ENCODE measurements around the gene RNU1-2. TPM values are rescaled to one million over a fixed set of nuclear protein-coding genes. Genes with fewer than 3 reads are reported as not detected.
"Not testable (repeated sequence)": the region's sequence is repeated elsewhere in the genome, so short reads cannot be mapped to it uniquely, and the experiment has no call there.

Gene RNU1-2
- total RNA-seq, 2 donors from 2014 or later, result under 0.01 TPM

DNA sequence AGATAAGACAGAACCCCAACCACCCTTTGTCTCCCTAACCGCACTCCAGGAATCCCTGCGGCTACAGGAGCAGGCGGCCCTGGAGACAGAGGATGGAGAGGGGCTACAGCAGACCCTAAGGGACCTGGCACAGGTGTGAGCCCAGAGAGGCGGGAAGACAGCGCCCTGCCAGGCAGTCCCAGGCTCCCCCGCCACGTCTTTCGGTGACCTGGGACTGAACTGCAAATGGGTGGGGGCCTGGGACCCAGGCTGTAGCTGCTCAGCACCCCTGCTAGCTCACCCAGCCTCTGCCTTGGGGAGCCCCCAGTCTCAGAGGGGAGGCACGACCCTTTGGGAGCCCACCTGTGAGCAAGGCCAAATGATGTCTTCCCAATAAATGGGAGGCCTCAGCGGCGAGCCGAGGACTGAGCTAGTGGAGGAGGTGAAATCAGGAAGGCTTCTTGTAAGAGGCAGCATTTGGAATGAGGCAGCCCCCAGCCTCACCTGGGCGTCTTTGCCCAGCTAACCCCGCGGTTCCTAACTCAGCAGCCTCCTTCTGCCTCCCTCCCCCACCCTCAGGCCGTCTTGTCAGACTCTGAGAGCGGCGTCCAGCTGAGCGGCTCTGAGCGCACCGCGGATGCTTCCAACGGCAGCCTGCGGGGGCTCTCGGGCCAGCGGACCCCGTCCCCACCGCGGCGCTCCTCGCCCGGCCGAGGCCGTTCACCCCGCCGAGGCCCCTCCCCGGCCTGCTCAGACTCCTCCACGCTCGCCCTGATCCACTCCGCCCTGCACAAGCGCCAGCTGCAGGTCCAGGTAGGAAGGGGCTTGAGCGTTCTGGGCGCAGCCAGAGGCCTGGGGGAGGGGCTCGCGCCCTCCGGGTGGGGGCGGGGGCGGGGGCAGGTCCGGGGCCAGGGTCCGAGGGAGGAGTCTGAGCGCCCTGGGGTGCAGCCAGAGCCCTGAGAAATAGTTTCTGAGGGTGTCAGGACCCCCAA, 42.9 kb downstream of the RNU1-2 start:
- Histone ChIP-seq H3K36me3 (peaks cover 12% of the 10 kb centered on the region), H3K9me3 (no peaks in the 10 kb centered on the region), H3K4me1 (ENCODE audit: control insufficient read depth in 1 of 2, low read depth in 2 of 2) (no peaks in the 10 kb centered on the region), H3K4me3 (no peak overlapping the region), H3K27ac (no peak overlapping the region), H3K27me3 (replicated peaks; ENCODE audit: insufficient read depth) (no peaks in the 10 kb centered on the region)
- no peak for ATAC-seq (ENCODE audit: insufficient number of reproducible peaks, low FRiP score, low read depth)
- DNase-seq (ENCODE audit: low spot score), result no peak
- TF ChIP-seq, protein P1, sequence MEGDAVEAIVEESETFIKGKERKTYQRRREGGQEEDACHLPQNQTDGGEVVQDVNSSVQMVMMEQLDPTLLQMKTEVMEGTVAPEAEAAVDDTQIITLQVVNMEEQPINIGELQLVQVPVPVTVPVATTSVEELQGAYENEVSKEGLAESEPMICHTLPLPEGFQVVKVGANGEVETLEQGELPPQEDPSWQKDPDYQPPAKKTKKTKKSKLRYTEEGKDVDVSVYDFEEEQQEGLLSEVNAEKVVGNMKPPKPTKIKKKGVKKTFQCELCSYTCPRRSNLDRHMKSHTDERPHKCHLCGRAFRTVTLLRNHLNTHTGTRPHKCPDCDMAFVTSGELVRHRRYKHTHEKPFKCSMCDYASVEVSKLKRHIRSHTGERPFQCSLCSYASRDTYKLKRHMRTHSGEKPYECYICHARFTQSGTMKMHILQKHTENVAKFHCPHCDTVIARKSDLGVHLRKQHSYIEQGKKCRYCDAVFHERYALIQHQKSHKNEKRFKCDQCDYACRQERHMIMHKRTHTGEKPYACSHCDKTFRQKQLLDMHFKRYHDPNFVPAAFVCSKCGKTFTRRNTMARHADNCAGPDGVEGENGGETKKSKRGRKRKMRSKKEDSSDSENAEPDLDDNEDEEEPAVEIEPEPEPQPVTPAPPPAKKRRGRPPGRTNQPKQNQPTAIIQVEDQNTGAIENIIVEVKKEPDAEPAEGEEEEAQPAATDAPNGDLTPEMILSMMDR (IDR thresholded peaks at IDR 0.05), result no peak

DNA sequence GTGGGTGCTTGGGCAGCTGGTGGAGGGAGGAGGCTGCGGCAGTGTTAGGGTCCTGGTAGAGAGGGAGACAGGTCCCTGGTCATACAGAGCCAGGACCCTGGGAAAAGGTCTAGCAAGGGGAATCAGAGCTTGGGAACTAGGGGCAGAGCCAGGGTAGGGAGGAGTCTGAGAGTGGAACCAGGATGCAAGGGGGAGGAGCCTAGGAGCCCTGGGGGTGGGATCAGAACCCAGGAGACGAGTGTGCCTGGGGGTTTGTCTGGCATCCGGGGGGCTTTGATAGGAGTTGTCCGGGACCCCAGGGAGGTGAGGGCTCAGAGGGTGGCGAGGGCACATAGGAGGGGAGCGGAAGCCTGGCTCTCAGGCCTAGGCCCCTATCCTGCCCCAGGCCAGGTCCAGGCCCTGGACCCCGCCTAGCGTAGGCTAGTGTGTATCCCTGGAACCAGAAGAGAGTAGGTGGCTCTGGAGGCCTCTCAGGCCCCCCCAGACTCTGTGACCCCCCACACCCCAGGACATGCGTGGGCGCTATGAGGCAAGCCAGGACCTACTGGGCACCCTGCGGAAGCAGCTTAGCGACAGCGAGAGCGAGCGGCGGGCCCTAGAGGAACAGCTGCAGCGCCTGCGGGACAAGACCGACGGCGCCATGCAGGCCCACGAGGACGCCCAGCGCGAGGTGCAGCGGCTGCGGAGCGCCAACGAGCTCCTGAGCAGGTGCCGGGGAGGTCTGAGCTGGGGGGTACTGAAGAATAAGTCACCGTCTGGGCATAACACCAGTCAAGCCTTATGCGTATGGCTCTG, 43.8 kb downstream of the RNU1-2 start:
- H3K9me3 ChIP-seq; H3K4me1 ChIP-seq (ENCODE audit: control insufficient read depth in 1 of 2, low read depth in 2 of 2); H3K27ac ChIP-seq; H3K27me3 ChIP-seq (replicated peaks; ENCODE audit: insufficient read depth); ATAC-seq (ENCODE audit: insufficient number of reproducible peaks, low FRiP score, low read depth); H3K4me3 ChIP-seq; DNase-seq (ENCODE audit: low spot score): not testable (repeated sequence)
- peaks cover 12% of the 10 kb centered on the region for H3K36me3 ChIP-seq

DNA sequence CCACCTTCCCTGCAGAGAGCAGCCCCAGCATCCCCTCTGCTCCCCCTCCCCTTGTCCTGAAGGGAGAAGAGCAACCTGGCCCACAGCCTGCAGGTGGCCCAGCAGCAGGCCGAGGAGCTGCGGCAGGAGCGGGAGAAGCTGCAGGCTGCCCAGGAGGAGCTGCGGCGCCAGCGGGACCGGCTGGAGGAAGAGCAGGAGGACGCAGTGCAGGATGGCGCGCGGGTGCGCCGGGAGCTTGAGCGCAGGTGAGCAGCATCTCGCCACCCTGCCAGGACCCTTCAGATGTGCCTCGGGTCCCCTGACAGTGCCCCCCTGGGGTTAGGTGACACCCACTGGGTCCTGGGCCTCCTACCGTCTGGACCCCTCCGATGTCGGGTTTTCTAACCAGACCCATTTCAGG, 48.3 kb downstream of the RNU1-2 start:
- Histone ChIP-seq H3K27ac (no peak overlapping the region), H3K9me3 (no peaks in the 10 kb centered on the region), H3K36me3 (peaks cover 16% of the 10 kb centered on the region), H3K27me3 (replicated peaks; ENCODE audit: insufficient read depth) (no peaks in the 10 kb centered on the region), H3K4me3 (no peak overlapping the region), H3K4me1 (ENCODE audit: control insufficient read depth in 1 of 2, low read depth in 2 of 2) (peaks cover 0 to 6% of the 10 kb centered on the region in 2 donors)
- DNase-seq (ENCODE audit: low spot score) (no peak), ATAC-seq (ENCODE audit: insufficient number of reproducible peaks, low FRiP score, low read depth) (no peak)
- TF ChIP-seq, protein P1 (IDR thresholded peaks at IDR 0.05), result no peak

DNA sequence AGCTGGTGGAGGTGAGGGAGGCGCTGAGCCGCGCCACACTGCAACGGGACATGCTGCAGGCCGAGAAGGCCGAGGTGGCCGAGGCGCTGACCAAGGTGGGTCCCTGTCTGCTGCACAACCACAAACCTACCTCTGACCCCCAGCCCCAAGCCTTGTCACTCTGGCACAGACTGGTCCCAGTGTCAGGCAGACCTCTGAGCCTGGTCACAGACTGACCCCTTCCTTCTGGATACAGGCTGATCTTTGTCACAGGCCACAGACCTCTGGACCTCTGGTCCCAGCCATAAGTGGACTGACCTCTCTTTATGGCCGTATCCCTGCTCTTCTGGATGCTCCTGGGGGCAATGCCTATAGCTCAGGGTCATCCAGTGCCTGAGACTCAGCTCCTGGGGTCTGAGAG, 49.7 kb downstream of the RNU1-2 start:
- H3K27me3 ChIP-seq (replicated peaks; ENCODE audit: insufficient read depth); H3K4me3 ChIP-seq; H3K9me3 ChIP-seq; DNase-seq (ENCODE audit: low spot score); ATAC-seq (ENCODE audit: insufficient number of reproducible peaks, low FRiP score, low read depth); H3K4me1 ChIP-seq (ENCODE audit: control insufficient read depth in 1 of 2, low read depth in 2 of 2); H3K27ac ChIP-seq: not testable (repeated sequence)
- peaks cover 14% of the 10 kb centered on the region for H3K36me3 ChIP-seq

Other genes starting within 250 kb of the RNU1-2 start
- gene RNU1-3, start 229.0 kb upstream of the RNU1-2 start, total RNA-seq, result under 1 TPM; under 0.01 TPM
- under 1 TPM; under 0.01 TPM for gene RNU1-4, start 155.5 kb upstream of the RNU1-2 start, total RNA-seq
- gene CROCC, start 26.0 kb downstream of the RNU1-2 start, total RNA-seq, result 10 to 100 TPM; 49.7 to 56.2 TPM
- 10 to 100 TPM; 24.0 to 62.2 TPM for gene MFAP2, start 84.6 kb downstream of the RNU1-2 start, total RNA-seq
- 10 to 100 TPM; 45.1 to 59.0 TPM for gene ATP13A2, start 115.9 kb downstream of the RNU1-2 start, total RNA-seq
- gene SDHB, start 158.1 kb downstream of the RNU1-2 start, total RNA-seq, result 10 to 100 TPM; 81.5 to 98.9 TPM
- gene PADI2, start 223.5 kb downstream of the RNU1-2 start, total RNA-seq, result 1 to 10 TPM in 1 of 2 donors, under 1 TPM in 1; 0.27 to 2.3 TPM